GM13977 (cell line): ENCODE measurements around the gene HBS1L.

ENCODE experiments used
- DNase-seq: peaks from one replicate; pipeline ENCODE4 v3.0.0; 2012; ENCODE audit warnings: low spot score
- CTCF ChIP-seq: IDR thresholded peaks from 2 replicates; pipeline ENCODE4 v1.5.1; 2012; ENCODE audit warnings: mild to moderate bottlenecking, control low read depth; ENCODE audit not compliant: insufficient read depth; ENCODE audit errors: extremely low read depth, missing control alignments
- in situ Hi-C: fragments of 300-500 bp; cut with MboI; formaldehyde crosslinking; loops from one replicate; pipeline ENCODE4 v1.12.0; 2022; ENCODE audit warnings: low sequenced_read_pairs, low pct_unique_long_range_greater_than_20kb, mixed read lengths, inconsistent platforms; ENCODE audit not compliant: unreplicated experiment

HBS1L gene

GRCh38 chr6:134956032-134956431, 98.6 kb downstream of the HBS1L start:
- no peak for TF ChIP-seq CTCF
- no peak for DNase-seq
- in situ Hi-C loops = no loop called here

- no peak for TF ChIP-seq CTCF
- in situ Hi-C loops = no loop called here
- DNase-seq = no peak
Measured at GRCh38 chr6:134954272-134955000, 100.2 kb downstream of the HBS1L start.

- in situ Hi-C loops = no loop called here
- no peak for DNase-seq
- TF ChIP-seq CTCF = no peak
Measured at GRCh38 chr6:134951494-134952263, 102.9 kb downstream of the HBS1L start.

GRCh38 chr6:134950482-134950881, 104.1 kb downstream of the HBS1L start:
- TF ChIP-seq CTCF = no peak
- DNase-seq = no peak
- in situ Hi-C loops = no loop called here

- in situ Hi-C loops = no loop called here
- no peak for DNase-seq
- TF ChIP-seq CTCF = no peak
Measured at GRCh38 chr6:134949927-134950326, 104.7 kb downstream of the HBS1L start, which contains the start of gene ALDH8A1. ALDH8A1 (minus strand) TSS chr6:134950101; CDS start chr6:134950053, 48 bp downstream.

- no peak for TF ChIP-seq CTCF
- in situ Hi-C loops = no loop called here
- DNase-seq = no peak
Measured at GRCh38 chr6:134948691-134949090, 105.9 kb downstream of the HBS1L start.
